COLO668 (cell line): ENCODE data around the gene GRHPR.
"Not testable (repeated sequence)": the region's sequence is repeated elsewhere in the genome, so short reads cannot be mapped to it uniquely, and the experiment has no call there.

Source experiments
- DNase-seq: peaks from one replicate; lab custom pipeline; 2025; ENCODE audit not compliant: unreplicated experiment; lab: John Stamatoyannopoulos, UW

The GRHPR gene

DNA sequence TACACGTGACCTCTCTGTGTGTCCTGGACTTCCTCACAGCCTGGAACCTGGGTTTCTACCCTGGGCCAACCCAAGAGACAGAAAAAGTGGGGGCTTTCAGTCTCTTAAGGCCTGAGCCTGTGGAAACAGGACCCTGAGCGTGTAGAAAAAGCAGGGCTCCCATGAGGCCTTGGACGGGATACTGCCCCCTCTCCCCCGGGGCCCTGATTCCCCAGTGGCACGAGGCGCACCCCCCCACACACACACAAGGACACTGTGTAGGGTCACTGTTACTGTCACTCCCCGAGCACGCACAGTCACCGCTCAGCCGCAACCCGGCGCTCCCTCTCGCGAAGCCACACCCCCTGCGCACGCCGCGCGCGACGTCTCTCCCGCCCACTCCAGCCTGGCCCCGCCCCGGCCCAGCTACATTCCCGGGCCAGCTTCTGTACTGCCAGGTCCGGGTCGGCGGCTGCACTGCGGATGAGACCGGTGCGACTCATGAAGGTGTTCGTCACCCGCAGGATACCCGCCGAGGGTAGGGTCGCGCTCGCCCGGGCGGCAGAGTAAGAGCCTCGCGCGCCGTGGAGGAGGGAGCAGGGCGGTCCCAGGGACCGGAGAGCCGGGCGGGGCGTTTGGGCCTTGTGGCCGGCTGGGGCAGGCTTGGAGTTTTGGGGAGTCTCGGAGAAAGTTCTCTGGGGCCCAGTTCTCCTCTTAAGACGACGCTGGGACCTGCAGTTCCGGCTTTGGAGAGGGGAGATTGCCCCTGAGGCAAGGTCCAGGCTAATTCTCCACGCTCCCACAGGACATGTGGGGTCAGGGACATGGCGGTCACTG is at the start of gene GRHPR:
TSS of gene GRHPR (plus strand) at position 408 of the 816 bp plus-strand sequence. CDS start at position 463, 55 bp downstream.
- peak; percentile 88 for DNase-seq

DNA sequence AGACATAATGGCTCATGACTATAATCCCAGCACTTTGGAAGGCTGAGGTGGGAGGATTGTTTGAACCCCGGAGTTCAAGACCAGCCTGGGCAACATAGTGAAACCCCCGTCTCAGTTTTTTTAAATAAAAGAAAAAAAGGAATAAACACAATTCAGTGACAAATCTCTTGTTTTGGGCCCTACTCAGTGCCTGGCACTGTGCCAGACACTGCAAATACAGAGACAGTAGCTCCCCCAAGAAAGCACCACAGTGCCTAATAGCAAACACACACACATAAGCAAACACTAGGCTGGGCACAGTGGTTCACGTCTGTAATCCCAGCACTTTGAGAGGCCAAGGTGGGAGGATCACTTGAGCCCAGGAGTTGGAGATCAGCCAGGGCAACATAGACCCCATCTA is 49.7 kb upstream of the GRHPR start:
- DNase-seq: no peak

DNA sequence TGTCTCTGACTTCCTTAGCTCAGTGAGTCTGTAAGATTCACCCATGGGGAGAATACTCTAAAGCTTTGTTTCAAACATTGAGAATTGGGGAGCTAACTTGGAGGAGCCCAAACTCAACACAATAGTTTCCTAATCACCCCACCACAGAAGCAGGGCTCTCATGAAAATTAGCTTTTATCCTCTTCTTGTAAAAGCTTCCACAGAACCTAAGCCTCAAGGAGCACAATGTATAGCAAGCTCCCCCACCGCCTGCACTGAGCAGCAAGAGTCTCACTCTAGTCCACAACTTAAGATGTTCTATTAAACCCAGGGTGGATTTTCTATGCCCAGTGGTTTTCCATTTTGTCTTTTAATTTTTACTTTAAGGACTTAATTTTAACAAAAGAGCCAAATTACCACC is 48.9 kb upstream of the GRHPR start:
- no peak for DNase-seq

DNA sequence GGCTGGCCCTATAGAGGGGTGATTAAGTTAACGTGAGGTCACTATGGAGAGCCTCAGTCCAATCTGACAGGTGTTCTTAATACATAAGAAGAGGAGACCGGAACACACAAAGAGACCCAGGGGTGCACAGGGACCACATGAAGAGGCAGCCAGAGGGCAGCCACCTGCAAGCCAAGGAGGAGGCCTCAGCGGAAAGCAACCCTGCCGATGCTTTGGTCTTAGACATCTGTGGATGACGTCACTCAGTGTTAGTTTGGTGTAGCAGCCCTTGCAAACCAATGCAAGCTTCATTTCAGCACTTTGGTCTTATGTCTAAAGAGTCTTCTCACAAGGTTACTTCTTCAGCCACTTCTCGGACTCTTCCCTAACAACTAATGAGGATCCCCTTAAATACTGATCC is 47.6 kb upstream of the GRHPR start:
- no peak for DNase-seq

DNA sequence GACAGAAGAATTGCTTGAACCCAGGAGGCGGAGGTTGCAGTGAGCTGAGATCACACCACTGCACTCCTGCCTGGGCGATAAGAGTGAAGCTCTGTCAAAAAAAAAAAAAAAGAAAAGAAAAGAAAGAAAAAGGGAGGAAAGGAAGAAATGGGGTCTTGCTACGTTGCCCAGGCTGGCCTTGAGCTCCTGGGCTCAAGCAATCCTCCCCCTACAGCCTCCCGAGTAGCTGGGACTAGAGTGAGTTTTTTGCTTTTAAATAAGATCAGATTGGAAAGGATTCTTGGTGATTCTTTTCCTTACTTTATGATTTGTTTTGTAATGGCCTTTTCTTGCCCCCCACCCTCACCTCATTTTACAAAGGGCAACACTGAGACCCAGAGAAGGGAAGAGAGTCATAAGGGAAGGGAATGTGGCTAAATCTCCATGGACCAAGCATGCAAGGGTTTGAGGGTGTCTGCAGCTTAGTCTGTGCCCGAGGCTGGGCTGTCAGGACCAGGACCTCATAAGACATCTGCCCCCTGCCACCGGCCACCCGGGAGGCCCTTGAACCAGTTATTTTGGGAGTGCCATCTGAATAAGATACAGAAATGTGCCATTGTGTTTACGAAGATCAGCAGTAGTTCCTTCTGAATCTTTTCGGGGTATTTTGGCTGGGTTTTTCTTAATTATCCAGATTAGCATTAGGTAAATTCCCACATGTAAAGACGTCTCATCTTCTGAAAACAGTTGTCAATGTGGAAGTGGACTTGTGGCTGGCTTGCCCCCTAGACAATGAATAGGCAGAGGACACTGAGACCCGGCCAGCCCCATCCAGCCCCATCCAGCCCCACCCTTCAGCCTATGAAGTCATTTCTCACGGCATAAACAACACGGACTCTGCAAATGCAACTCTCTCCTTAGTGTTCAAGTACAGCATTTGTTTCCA is 44.5 kb upstream of the GRHPR start:
- DNase-seq: no peak

DNA sequence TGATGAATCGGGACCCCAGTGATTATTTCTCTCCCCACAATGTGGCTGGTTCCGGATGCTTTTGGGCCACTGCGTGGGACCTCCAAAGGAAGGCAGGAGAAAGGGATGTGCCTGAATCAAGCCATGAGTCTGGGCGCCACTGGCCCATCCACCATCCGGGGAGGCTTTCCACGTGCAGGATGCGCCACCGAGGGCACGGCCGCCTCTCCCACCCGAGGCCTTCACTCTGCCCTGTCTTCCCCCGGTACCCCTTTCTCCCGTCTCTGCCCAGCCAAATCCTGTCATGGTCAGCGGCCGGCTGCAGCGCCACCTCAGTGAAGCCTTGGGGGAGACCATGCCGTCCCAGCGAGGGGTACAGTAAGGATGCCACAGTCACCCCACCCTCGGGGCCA is 43.9 kb upstream of the GRHPR start:
- DNase-seq: no peak

DNA sequence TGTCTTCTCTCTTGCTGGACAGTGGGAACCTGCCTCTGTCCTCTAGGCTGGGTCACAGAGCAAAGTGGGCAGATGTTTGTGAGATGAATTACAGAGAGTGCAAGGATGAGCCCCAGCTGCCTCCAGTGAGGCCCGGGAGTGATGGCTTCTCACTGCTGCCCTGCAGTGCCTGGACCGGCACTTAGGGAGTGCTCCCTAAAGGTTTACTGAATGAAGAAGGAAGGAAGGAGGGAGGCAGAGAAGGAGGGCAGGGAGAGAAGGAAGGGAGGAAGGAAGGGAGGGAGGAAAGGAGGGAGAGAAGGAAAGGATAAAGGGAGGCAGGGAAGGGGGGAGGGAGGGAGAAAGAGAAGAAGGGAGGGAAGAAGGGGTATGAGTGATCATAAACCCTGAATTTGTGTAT is 42.7 kb upstream of the GRHPR start:
- DNase-seq: no peak

DNA sequence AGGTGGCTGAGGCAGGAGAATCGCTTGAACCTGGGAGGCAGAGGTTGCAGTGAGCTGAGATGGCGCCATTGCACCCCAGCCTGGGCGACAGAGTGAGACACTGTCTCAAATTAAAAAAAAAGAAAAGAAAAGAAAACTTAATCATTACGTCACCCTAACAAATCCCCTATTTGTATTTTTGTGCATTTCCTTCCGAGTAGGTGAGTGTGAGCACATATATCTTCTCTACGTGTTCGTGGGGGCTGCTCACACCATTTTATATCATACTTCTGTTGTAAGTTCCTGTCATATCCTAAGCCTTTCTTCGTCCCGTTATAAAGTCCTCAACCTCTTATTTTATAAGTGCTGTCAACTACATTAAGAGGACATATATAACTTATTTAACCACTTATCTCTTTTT is 41.9 kb upstream of the GRHPR start:
- DNase-seq: no peak

DNA sequence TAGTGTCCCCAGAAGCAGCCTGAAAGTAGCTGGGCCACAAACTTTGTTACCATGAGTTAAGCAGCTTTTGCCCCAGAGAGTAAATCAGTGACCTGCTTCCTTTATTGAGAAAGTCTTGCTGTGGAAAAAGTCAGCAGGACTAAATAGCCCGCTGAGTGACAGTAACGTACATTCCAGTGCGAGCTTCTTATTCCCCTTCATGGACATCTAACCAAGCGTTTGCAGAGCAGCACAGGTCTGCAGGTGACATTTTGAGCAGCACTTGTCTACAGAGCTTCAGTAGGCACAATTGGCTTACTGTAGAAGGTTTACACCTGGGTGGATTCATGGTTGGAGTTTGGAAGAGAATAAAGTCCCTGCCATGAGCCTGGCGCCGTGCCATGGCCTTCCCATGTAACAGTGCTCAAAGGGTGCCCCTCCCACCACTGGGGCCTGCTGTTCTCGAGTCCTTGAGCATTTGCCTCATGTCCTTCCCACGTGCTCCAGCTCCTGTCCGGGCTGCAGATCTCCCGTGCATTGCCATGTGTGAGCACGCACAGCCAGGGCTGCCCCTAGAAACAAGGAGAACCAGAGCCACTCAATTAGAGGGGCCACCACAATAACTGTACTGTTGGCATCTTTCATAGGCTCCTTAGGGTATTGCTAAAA is 41.3 kb upstream of the GRHPR start:
- no peak for DNase-seq

DNA sequence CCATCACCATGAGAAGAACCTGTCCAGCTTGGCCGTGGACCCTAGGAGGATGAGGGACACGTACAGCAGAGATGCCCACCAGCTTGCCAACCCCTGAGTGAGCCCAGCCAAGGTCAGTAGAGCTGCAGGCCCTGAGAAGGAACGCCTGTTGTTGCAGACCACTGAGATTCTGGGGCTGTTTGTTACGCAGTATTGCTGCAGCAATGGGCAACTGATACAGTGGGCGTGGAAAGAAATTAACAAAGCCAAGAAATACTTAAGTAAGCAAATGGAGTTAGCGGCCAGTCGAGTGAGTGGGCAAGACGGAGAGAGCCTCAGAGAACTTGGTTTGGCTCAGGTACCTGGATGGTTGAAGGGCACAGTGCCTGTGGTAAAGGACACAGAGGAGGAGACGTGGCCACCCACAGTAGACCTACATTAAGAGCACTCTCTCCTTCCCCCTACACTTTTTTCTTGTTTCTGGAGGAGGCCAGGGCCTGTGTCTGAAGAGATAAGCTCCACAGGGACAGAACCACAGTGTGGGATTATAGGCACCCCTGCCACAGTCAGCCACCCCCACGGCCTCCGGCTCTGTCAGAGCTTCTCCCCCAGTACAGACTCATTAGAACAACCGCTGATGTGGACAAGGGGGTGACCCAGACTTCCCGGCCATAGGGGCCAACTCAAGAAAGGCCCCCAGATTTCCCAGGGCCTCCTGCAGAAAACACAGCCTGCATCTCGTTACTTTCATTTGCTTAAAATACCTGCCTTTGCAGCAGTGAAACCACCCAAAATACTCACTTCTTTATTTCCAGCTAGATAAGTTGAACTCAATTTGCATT is 40.1 kb upstream of the GRHPR start:
- no peak for DNase-seq

DNA sequence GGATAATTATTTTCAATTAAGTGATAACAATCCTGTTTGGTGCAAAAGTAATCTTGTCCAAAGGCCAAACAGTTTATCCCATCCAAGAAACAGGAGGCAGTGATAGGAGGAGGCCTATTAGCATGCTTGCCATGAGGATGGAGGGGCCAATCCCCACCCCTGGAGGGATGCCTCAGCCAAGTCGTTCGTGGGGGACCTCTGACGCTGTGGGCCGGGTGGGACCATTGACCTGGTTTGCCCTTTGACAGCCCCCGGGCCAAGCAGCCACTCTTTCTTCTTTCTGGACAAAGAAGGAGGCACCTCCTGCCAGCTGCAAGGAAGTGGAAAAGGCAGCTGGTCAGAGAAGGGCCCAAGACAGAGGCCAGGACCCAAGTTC is 39.5 kb upstream of the GRHPR start:
- no peak for DNase-seq

DNA sequence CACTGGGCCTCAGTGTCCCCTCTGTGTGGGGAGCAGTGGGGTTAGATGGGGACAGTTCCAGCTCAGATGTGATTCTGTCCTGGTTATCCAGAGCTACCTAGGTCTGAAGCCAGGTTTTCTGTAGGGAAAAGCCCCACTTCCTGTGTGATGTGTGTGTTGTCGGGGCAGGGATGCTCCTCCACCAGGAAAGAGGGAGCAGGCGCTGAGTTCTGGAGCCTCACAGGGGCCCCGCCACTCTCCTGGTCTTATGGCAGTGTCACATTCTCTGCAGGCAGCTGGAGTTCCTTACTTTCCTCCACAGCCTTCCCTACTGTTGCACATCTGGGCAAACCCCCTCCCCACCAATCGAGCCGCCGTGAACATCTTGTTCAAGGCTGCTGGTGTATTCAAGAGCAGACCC is 39.1 kb upstream of the GRHPR start:
- no peak for DNase-seq

DNA sequence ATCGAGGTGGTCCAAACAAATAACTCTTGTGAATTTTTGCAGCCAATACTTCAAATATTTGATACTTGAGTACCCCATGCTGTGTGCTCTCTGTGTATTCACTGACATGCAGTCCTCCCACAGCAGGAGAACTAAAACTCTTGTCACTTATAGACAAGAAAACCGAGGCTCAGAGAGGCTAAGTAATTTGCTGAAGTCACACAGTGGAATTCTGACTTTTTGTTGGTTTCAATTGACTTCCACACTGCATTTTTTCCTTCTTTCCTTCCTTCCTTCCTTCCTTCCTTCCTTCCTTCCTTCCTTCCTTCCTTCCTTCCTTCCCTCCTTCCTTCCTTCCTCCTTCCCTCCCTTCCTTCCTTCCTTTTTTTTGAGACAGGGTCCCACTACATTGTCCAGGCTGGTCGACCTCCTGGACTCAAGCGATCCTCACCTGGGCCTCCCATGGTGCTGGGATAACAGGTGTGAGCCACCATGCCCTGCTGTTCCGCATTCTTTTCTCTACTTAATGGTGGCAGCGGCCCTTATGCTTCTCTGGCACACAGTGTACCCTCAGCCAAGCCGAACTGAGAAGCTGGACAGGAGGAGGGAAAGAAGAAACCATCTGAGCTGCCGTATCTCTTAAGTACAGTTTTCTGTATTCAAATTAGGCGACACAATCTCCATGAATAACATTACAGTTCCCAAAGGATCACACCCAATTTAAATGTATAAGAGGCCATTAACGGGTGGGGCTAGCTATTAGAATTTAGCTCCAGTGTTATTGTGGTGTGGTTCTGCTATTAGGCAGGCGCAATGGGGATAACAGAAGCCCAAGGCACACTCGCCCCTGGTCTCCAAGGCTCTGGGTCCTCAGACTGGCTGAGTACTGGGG is 38.4 kb upstream of the GRHPR start:
- DNase-seq: no peak

DNA sequence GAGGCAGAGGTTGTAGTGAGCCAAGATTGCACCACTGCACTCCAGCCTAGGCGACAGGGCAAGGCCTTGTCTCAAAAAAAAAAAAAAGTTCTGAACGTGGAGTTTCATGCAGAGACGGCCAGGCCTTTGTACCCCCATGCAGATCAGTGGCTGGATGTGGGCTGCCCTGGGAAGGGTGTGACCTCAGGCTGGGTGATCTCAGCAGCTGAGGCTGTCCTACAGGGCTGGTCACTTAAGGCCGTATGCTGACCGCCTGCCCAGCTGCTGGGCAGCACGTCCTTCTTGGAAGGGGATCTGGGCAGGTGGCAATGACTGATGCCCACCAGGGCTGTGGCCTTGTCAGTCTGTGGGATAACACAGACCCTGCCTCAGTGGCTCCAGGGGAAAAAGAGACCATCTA is 37.2 kb upstream of the GRHPR start:
- DNase-seq: no peak

DNA sequence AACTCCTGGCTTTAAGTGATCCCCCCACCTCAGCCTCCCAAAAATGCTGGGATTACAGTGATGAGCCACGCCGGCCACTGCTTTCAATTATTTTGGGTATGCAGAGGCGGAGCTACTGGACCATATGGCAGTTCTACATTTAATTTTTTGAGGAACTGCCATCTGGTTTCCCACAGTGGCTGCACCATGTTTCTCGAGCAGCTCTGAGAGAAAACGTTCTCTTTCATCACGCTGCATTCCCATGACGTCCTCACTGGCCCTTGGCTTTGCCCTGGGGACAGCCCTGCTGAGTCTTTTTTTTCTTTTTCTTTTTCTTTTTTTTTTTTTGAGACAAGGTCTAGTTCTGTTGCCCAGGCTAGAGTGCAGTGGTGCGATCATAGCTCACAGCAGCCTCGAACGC is 35.5 kb upstream of the GRHPR start:
- no peak for DNase-seq

DNA sequence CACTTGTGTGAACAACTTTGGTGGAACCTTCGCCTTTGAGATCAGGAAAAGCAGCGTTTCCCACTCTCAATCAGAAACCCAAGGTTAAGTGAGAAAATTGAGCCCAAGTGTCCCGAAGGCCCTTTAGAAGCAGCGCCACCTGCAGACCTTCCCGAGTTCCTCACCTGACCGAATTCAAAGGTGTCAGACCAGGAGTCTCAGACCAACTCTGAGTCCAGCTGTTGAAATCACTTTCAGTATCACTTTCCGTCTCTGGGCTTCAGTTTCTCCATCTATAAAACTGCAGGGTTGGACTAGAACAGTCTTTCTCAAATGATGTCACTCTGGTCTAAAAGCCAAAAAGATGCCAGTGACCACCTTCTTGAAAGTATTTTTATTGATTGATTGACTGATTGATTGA is 31.7 kb upstream of the GRHPR start:
- DNase-seq: peak; percentile 53

DNA sequence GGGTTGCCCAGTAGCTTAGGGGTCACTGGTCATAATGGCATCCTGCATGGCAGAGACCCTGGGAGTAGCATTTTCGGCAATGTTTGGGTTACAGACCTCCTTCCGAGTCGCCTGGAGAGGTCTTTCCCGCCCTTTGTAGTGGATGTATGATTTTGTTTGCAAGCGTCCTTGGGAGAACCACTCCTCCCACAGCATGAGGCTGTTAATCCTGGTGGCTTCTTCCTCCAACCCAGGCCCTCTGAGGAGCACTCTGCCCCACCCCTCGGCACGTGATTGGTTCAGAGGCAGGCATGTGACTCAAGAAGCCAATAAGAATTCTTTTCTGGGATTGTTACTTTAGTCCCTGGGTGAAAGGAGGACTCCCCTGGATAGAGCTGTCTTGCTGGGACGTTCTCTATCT is 30.2 kb upstream of the GRHPR start:
- no peak for DNase-seq

DNA sequence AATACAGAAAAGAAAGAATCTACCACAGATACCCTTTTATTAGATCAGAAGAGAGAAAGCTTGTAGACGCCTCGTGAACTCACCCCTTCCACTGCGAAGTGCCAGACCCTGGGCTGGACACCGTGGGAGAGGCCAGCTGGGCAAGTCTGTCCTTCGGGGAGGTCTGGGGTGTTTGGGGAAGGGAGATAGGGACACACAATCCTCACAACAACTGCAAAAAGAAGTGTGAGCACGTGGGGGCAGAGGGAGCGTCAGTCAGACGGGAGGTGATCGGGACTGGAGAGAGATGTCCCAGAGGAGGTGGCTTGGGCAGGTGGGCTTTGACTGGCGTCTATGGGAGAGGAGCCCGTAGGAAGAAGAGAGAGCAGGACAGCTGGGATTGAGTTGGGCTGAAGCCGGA is 27.3 kb upstream of the GRHPR start:
- DNase-seq: no peak

DNA sequence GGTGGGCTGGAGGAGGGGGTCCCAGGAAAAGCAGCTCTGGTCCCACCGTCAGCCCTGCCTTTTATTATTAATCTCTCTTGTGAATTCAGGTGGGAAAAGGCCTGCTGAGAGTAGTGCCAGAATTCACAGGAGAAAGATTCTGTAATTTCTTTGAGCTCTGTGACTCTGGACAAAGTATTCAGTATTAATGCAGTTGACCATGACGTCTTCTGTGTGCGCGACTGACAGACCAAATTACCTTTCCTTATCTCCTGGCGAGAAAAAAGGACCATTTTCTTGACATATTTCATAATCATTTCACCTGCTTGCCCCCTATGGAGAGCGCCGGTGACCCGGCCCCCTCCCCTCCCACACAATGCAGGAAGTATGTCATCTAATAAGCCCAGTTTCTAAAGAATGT is 26.8 kb upstream of the GRHPR start:
- no peak for DNase-seq

DNA sequence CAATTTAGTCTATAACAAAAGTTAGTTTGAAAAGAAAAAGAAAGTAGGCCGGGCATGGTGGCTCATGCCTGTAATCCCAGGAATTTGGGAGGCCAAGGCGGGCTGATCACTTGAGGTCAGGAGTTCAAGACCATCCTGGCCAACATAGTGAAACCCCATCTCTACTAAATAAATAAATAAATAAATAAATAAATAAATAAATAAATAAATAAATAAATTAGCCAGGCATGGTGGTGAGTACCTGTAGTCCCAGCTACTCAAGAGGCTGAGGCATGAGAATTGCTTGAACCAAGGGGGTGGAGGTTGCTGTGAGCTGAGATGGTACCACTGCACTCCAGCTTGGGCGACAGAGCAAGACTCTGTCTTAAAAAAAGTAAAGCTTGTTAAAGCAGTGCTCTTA is 24.5 kb upstream of the GRHPR start:
- not testable (repeated sequence) for DNase-seq
